HCT116 (cell line): ENCODE measurements around the gene NNAT.

ENCODE experiments used
- ATF3 ChIP-seq: IDR thresholded peaks from 2 replicates; pipeline ENCODE4 v1.6.1; 2012
- CBX3 ChIP-seq: IDR thresholded peaks from 2 replicates; pipeline ENCODE4 v1.6.1; 2012; ENCODE audit warnings: low read depth
- CEBPB ChIP-seq: IDR thresholded peaks from 2 replicates; pipeline ENCODE4 v1.6.1; 2012; ENCODE audit warnings: low read depth
- CTCF ChIP-seq, 3 experiments: fragments of 200-600 bp in 1 of 3; sonication (generic) in 1 of 3; IDR thresholded peaks in 2 of 3; conservative IDR thresholded peaks in 1 of 3; 2 replicates each; pipeline ENCODE4 v1.5.1; 2012 to 2017; ENCODE audit warnings: low read depth in 2 of 3, low read length in 2 of 3, antibody characterized with exemption in 1 of 3, borderline replicate concordance in 1 of 3, control low read depth in 1 of 3, mild to moderate bottlenecking in 1 of 3, mixed read lengths in 1 of 3, mixed run types in 1 of 3, moderate library complexity in 1 of 3; ENCODE audit not compliant: insufficient read depth in 1 of 3
- EZH2 ChIP-seq: fragments of 200-600 bp; sonication (generic); IDR thresholded peaks from 2 replicates; pipeline ENCODE4 v1.6.1; 2017; ENCODE audit warnings: antibody characterized with exemption, mixed run types
- FOSL1 ChIP-seq: IDR thresholded peaks from 2 replicates; pipeline ENCODE4 v1.6.1; 2012; ENCODE audit warnings: low read depth
- POLR2AphosphoS5 ChIP-seq: IDR thresholded peaks from 2 replicates; pipeline ENCODE4 v1.6.1; 2011; ENCODE audit warnings: mild to moderate bottlenecking, low read depth, low read length, moderate library complexity
- SP1 ChIP-seq: IDR thresholded peaks from 2 replicates; pipeline ENCODE4 v1.6.1; 2012; ENCODE audit warnings: low read depth
- YY1 ChIP-seq: IDR thresholded peaks from 2 replicates; pipeline ENCODE4 v1.6.1; 2011; ENCODE audit warnings: low read length, low read depth, moderate library complexity, mild to moderate bottlenecking; ENCODE audit not compliant: insufficient replicate concordance; ENCODE audit errors: extremely low read depth
- ZBTB33 ChIP-seq: IDR thresholded peaks from 2 replicates; pipeline ENCODE4 v1.6.1; 2011; ENCODE audit warnings: mild to moderate bottlenecking, low read length, moderate library complexity; ENCODE audit not compliant: insufficient replicate concordance; ENCODE audit errors: extremely low read depth
- ZFX ChIP-seq: fragments of 450-650 bp; IDR thresholded peaks from 2 replicates; pipeline ENCODE4 v1.6.1; 2017
- ZNF274 ChIP-seq: fragments of 200-500 bp; sonication (Bioruptor generic); IDR thresholded peaks from 2 replicates; pipeline ENCODE4 v1.6.1; 2014; ENCODE audit warnings: mild to moderate bottlenecking, low read depth, low read length, inconsistent platforms
- TF ChIP-seq, protein P1 (sequence below): IDR thresholded peaks from 2 replicates; pipeline ENCODE4 v1.6.1; 2012; ENCODE audit warnings: low read depth

DNA sequence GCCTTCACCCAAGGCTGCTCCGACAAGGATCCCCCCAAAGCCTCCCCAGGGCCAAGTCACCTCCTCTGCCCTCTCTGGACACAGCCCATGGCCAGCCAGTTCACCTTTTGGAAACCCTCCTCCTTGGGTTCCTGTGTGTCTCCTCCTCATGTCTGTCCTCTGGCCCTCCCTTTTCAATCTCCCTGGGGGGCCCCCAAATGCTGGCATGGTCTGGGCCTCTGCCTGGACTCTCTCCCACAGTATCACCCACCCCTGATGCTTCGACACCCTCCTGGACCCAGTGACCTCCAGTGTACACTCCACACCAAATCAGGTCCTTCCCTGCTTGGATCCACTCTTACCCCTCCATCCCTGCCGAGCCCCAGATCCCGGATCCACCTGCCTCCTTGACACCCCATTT is 46.7 kb upstream of the NNAT start:
- TF ChIP-seq YY1 (no peak), FOSL1 (no peak), CTCF (IDR thresholded peaks at IDR 0.05 in 2 of 3, conservative IDR thresholded peaks at IDR 0.05 in 1 of 3; ENCODE audit: borderline replicate concordance in 1 of 3, insufficient read depth in 1 of 3, low read depth in 2 of 3, low read length in 2 of 3) (no peak), SP1 (no peak), CBX3 (no peak), ZFX (no peak), POLR2AphosphoS5 (no peak), EZH2 (no peak), ATF3 (no peak), ZBTB33 (no peak), ZNF274 (no peak), CEBPB (no peak)
- TF ChIP-seq, protein P1, sequence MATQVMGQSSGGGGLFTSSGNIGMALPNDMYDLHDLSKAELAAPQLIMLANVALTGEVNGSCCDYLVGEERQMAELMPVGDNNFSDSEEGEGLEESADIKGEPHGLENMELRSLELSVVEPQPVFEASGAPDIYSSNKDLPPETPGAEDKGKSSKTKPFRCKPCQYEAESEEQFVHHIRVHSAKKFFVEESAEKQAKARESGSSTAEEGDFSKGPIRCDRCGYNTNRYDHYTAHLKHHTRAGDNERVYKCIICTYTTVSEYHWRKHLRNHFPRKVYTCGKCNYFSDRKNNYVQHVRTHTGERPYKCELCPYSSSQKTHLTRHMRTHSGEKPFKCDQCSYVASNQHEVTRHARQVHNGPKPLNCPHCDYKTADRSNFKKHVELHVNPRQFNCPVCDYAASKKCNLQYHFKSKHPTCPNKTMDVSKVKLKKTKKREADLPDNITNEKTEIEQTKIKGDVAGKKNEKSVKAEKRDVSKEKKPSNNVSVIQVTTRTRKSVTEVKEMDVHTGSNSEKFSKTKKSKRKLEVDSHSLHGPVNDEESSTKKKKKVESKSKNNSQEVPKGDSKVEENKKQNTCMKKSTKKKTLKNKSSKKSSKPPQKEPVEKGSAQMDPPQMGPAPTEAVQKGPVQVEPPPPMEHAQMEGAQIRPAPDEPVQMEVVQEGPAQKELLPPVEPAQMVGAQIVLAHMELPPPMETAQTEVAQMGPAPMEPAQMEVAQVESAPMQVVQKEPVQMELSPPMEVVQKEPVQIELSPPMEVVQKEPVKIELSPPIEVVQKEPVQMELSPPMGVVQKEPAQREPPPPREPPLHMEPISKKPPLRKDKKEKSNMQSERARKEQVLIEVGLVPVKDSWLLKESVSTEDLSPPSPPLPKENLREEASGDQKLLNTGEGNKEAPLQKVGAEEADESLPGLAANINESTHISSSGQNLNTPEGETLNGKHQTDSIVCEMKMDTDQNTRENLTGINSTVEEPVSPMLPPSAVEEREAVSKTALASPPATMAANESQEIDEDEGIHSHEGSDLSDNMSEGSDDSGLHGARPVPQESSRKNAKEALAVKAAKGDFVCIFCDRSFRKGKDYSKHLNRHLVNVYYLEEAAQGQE = no peak
